ENCODE data around the gene SLC6A7.

DNA sequence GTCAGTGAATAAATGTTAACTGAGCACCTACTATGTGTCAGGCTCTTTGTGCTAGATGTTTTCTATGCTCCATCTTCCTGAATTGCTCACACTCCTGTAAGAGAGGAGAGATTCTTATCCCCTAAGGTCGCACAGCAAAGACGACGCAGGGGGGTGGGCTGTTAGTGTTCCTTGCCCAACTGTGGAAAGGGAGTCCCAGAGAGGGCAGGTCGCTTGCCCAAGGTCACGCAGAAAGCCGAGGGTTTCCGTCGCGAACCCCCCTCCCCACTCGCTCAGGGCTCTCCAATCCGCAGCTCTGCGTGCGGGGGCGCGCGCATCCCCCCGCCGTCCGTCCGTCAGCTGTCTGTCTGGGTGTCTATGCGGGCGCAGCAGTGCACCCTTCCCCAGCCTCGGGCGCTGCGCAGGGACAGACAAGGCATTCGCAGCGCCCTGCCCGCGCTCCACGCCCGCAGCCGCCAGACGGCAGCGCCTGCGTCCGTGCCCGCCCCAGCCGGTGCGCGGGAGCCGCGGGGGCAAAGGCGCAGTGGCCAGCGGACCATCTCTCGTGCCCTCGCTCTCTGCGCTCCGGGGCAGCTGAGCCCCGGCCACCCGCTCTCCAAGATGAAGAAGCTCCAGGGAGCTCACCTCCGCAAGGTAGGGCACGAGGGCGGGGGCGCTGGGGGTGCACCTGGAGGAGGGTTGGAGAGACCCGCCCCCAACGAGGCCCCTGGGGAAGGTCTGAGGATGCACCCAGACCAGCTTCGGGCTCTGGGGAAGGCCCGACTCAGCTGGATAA is at the start of gene SLC6A7:
- TF ChIP-seq, protein P1, sequence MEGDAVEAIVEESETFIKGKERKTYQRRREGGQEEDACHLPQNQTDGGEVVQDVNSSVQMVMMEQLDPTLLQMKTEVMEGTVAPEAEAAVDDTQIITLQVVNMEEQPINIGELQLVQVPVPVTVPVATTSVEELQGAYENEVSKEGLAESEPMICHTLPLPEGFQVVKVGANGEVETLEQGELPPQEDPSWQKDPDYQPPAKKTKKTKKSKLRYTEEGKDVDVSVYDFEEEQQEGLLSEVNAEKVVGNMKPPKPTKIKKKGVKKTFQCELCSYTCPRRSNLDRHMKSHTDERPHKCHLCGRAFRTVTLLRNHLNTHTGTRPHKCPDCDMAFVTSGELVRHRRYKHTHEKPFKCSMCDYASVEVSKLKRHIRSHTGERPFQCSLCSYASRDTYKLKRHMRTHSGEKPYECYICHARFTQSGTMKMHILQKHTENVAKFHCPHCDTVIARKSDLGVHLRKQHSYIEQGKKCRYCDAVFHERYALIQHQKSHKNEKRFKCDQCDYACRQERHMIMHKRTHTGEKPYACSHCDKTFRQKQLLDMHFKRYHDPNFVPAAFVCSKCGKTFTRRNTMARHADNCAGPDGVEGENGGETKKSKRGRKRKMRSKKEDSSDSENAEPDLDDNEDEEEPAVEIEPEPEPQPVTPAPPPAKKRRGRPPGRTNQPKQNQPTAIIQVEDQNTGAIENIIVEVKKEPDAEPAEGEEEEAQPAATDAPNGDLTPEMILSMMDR (conservative IDR thresholded peaks at IDR 0.05): no peak
- no peak for TF ChIP-seq EZH2 (IDR thresholded peaks at IDR 0.05; ENCODE audit: low read depth)

All from PC-9 (cell line).